Liver (tissue), 9 donors: Measurements from ENCODE around the gene METTL6. TPM values are rescaled to one million over a fixed set of nuclear protein-coding genes. Genes with fewer than 3 reads are reported as not detected.
"Not testable (repeated sequence)": the region's sequence is repeated elsewhere in the genome, so short reads cannot be mapped to it uniquely, and the experiment has no call there.

ENCODE experiments used
- DNase-seq: peaks from one replicate; pipeline ENCODE4 v3.0.0-alpha.2; 2017; ENCODE audit warnings: low spot score
- H3K27ac ChIP-seq, 2 donors: one replicate each; pipeline ENCODE4 v1.7.0; 2013; ENCODE audit warnings: inconsistent platforms in 2 of 2, low read length in 2 of 2, control low read depth in 1 of 2, low read depth in 1 of 2, mild to moderate bottlenecking in 1 of 2
- H3K27me3 ChIP-seq, 4 donors: one replicate each; pipeline versions ENCODE4 v1.6.1 to v1.7.0; 2013; ENCODE audit warnings: low read length in 3 of 4, inconsistent platforms in 1 of 4, mild to moderate bottlenecking in 1 of 4, moderate library complexity in 1 of 4; ENCODE audit not compliant: control insufficient read depth in 4 of 4, insufficient read depth in 4 of 4
- H3K36me3 ChIP-seq, 4 donors: one replicate each; pipeline versions ENCODE4 v1.6.1 to v1.7.0; 2013; ENCODE audit warnings: low read length in 3 of 4, mild to moderate bottlenecking in 3 of 4, low read depth in 1 of 4, moderate library complexity in 1 of 4; ENCODE audit not compliant: control insufficient read depth in 4 of 4, insufficient read depth in 3 of 4
- H3K4me1 ChIP-seq, 4 donors: one replicate each; pipeline versions ENCODE4 v1.6.1 to v1.7.0; 2013; ENCODE audit warnings: low read length in 3 of 4, mild to moderate bottlenecking in 3 of 4, moderate library complexity in 1 of 4; ENCODE audit not compliant: control insufficient read depth in 4 of 4, insufficient read depth in 4 of 4
- H3K4me3 ChIP-seq, 3 donors: one replicate each; pipeline versions ENCODE4 v1.6.1 to v1.7.0; 2013; ENCODE audit warnings: low read length in 3 of 3, control low read depth in 1 of 3, low read depth in 1 of 3, mild to moderate bottlenecking in 1 of 3
- H3K9ac ChIP-seq, 2 donors: one replicate each; pipeline ENCODE4 v1.7.0; 2013; ENCODE audit warnings: low read length in 2 of 2, mild to moderate bottlenecking in 2 of 2, moderate library complexity in 2 of 2, control low read depth in 1 of 2, low read depth in 1 of 2
- H3K9me3 ChIP-seq, 4 donors: one replicate each; pipeline versions ENCODE4 v1.6.1 to v1.7.0; 2013; ENCODE audit warnings: low read length in 3 of 4; ENCODE audit not compliant: control insufficient read depth in 4 of 4
- ATF3 ChIP-seq: IDR thresholded peaks from 2 replicates; pipeline ENCODE4 v1.6.1; 2016; ENCODE audit warnings: antibody characterized with exemption
- EGR1 ChIP-seq, 2 donors: IDR thresholded peaks; 2 replicates each; pipeline ENCODE4 v1.6.1; 2016 to 2018; ENCODE audit warnings: antibody characterized with exemption in 2 of 2, low read depth in 2 of 2
- FOXA1 ChIP-seq: IDR thresholded peaks from 2 replicates; pipeline ENCODE4 v1.6.1; 2016; ENCODE audit warnings: antibody characterized with exemption
- FOXA2 ChIP-seq: IDR thresholded peaks from 2 replicates; pipeline ENCODE4 v1.6.1; 2016; ENCODE audit warnings: antibody characterized with exemption
- GABPA ChIP-seq, 2 donors: IDR thresholded peaks in 1 of 2; conservative IDR thresholded peaks in 1 of 2; 2 replicates each; pipeline ENCODE4 v1.6.1; 2016; ENCODE audit warnings: antibody characterized with exemption in 2 of 2, mild to moderate bottlenecking in 1 of 2, moderate library complexity in 1 of 2
- HNF4A ChIP-seq, 2 donors: conservative IDR thresholded peaks; 2 replicates each; pipeline ENCODE4 v1.6.1; 2016; ENCODE audit warnings: antibody characterized with exemption in 2 of 2, mild to moderate bottlenecking in 2 of 2
- HNF4G ChIP-seq: IDR thresholded peaks from 2 replicates; pipeline ENCODE4 v1.6.1; 2016; ENCODE audit warnings: antibody characterized with exemption
- MAX ChIP-seq: IDR thresholded peaks from 2 replicates; pipeline ENCODE4 v1.6.1; 2016; ENCODE audit warnings: antibody characterized with exemption
- NR2F2 ChIP-seq: IDR thresholded peaks from 2 replicates; pipeline ENCODE4 v1.6.1; 2016; ENCODE audit warnings: antibody characterized with exemption
- RAD21 ChIP-seq, 2 donors: IDR thresholded peaks; 2 replicates each; pipeline ENCODE4 v1.6.1; 2016; ENCODE audit warnings: antibody characterized with exemption in 2 of 2, mild to moderate bottlenecking in 2 of 2
- RXRA ChIP-seq, 2 donors: IDR thresholded peaks; 2 replicates each; pipeline ENCODE4 v1.6.1; 2017 to 2018; ENCODE audit warnings: antibody characterized with exemption in 2 of 2, mild to moderate bottlenecking in 1 of 2
- SP1 ChIP-seq: IDR thresholded peaks from 2 replicates; pipeline ENCODE4 v1.6.1; 2018; ENCODE audit warnings: antibody characterized with exemption, mild to moderate bottlenecking
- YY1 ChIP-seq: IDR thresholded peaks from 2 replicates; pipeline ENCODE4 v1.6.1; 2016; ENCODE audit warnings: antibody characterized with exemption, mild to moderate bottlenecking
- ZBTB33 ChIP-seq: IDR thresholded peaks from 2 replicates; pipeline ENCODE4 v1.6.1; 2016; ENCODE audit warnings: antibody characterized with exemption
- WGBS: extraction: QIAGEN DNeasy Blood & Tissue Kit; methylation state at CpG from one replicate; pipeline ENCODE4 v1.1.7; 2013; 5-methylcytosine and 5-hydroxymethylcytosine counted together
- polyA plus RNA-seq, 2 donors: library from polyadenylated mRNA; stranded (reverse) in 1 of 2; unstranded in 1 of 2; fragments of 200-250 nt in 1 of 2; fragments of >200 nt in 1 of 2; fragmentation: Nextera tagmentation in 1 of 2; extraction: Ambion mirVana in 1 of 2; gene quantifications; one replicate each; pipeline versions ENCODE4 v1.2.1 to v1.2.3, GENCODE V29; 2013 to 2015
- total RNA-seq, 2 donors: library from RNA; depleted of rRNA; stranded (reverse); fragments of >200 nt; gene quantifications; one replicate each; pipeline ENCODE4 v1.2.3, GENCODE V29; 2014
- donor health status: healthy.
- donor health status: healthy.
- donor health status: healthy.
- donor health status: healthy.
- donor health status: healthy.

The METTL6 gene
- total and polyA plus RNA-seq, 4 donors = 2.0 to 9.1 (median 5.9) TPM

- no peak for TF ChIP-seq MAX
- no peak for TF ChIP-seq ZBTB33
- no peak for TF ChIP-seq SP1
Measured at GRCh38 chr3:15372918-15373317, 54.4 kb downstream of the METTL6 start (continued).

GRCh38 chr3:15368561-15369135, 58.7 kb downstream of the METTL6 start:
- DNase-seq = no peak
- H3K9me3 ChIP-seq = no peaks in the 10 kb centered on the region
- no peaks in the 10 kb centered on the region for H3K36me3 ChIP-seq
- no peaks in the 10 kb centered on the region for H3K27me3 ChIP-seq
- no peak overlapping the region for H3K9ac ChIP-seq
- H3K4me3 ChIP-seq = no peak overlapping the region
- TF ChIP-seq NR2F2 (peak; percentile 69), HNF4G (no peak), EGR1 (IDR thresholded peaks at IDR 0.05; ENCODE audit: low read depth in 2 of 2) (no peak)
- 81% methylated on average over 6 of the region's 6 CpGs for WGBS
- peaks cover 0 to 7% (median 4%) of the 10 kb centered on the region in 4 donors for H3K4me1 ChIP-seq
- H3K27ac ChIP-seq = no peak overlapping the region

- H3K9ac ChIP-seq = no peak overlapping the region
- H3K36me3 ChIP-seq = no peaks in the 10 kb centered on the region
- WGBS = 70% methylated on average over 1 of the region's 1 CpG
- DNase-seq = no peak
- H3K9me3 ChIP-seq = no peaks in the 10 kb centered on the region
- H3K27ac ChIP-seq = no peak overlapping the region
- peaks cover 0 to 13% (median 9%) of the 10 kb centered on the region in 4 donors for H3K4me1 ChIP-seq
- H3K27me3 ChIP-seq = no peaks in the 10 kb centered on the region
- no peak for TF ChIP-seq FOXA2
- no peak for TF ChIP-seq EGR1 (IDR thresholded peaks at IDR 0.05; ENCODE audit: low read depth in 2 of 2)
- TF ChIP-seq YY1 = no peak
- no peak for TF ChIP-seq ATF3
- no peak for TF ChIP-seq ZBTB33
- no peak for TF ChIP-seq FOXA1
- no peak for TF ChIP-seq SP1
- no peak for TF ChIP-seq NR2F2
- H3K4me3 ChIP-seq = no peak overlapping the region
Measured at GRCh38 chr3:15367059-15367458, 60.3 kb downstream of the METTL6 start.

- DNase-seq, H3K9me3 ChIP-seq, H3K9ac ChIP-seq, H3K27me3 ChIP-seq, H3K4me3 ChIP-seq, H3K27ac ChIP-seq, H3K36me3 ChIP-seq: not testable (repeated sequence)
- TF ChIP-seq ZBTB33 = peak; percentile 54
- peak; percentile 77 for TF ChIP-seq SP1
- TF ChIP-seq YY1 = peak; percentile 33
- TF ChIP-seq RXRA (IDR thresholded peaks at IDR 0.05) = peak; percentile 59 to 81
- TF ChIP-seq GABPA (IDR thresholded peaks at IDR 0.05 in 1 of 2, conservative IDR thresholded peaks at IDR 0.05 in 1 of 2) = peak in 1 of 2 donors; percentile 15
- peak; percentile 74 for TF ChIP-seq HNF4G
- peak; percentile 36 for TF ChIP-seq MAX
- peak in 1 of 2 donors; percentile 43 for TF ChIP-seq RAD21 (IDR thresholded peaks at IDR 0.05)
- peak; percentile 92 for TF ChIP-seq HNF4A (conservative IDR thresholded peaks at IDR 0.05)
- H3K4me1 ChIP-seq = peaks cover 0 to 13% (median 9%) of the 10 kb centered on the region in 4 donors
- 28% methylated on average over 6 of the region's 6 CpGs for whole genome bisulfite sequencing
Measured at GRCh38 chr3:15364078-15364477, 63.3 kb downstream of the METTL6 start.
